Activated naive CD4-positive, alpha-beta T cell treated with anti-CD3 and anti-CD28 coated beads, Interleukin-2, amount 50 U/mL, for 16 hours (primary cell): ENCODE measurements around the gene TFF2.
A peak's percentile ranks its signal among the peaks of the same experiment; 100 is the strongest.

Experiments used
- DNase-seq: peaks from one replicate; pipeline ENCODE4 v3.0.0-alpha.2; 2020

TFF2 gene

GRCh38 chr21:42350927-42351426 lies at the start of gene TFF2:
Gene TFF2, minus strand, starts transcription at chr21:42350994. Its CDS starts 37 bp downstream, at chr21:42350957.
- DNase-seq = no peak

- DNase-seq = peak; percentile 12
These were observed 49.7 kb upstream of the TFF2 start for GRCh38 chr21:42400525-42400924.

GRCh38 chr21:42398436-42399028 lies 47.7 kb upstream of the TFF2 start:
- DNase-seq = peak; percentile 8

- DNase-seq = peak; percentile 17
These were observed 47.1 kb upstream of the TFF2 start for GRCh38 chr21:42397746-42398394.

GRCh38 chr21:42396799-42397745 lies 46.3 kb upstream of the TFF2 start:
- DNase-seq = peak; percentile 3

- DNase-seq = no peak
These were observed 45.3 kb upstream of the TFF2 start, which contains the start of gene TMPRSS3 for GRCh38 chr21:42395905-42396651. Gene TMPRSS3, minus strand, starts transcription at chr21:42396052. Its CDS starts 635 bp downstream, at chr21:42395417.

- no peak for DNase-seq
These were observed 44.5 kb upstream of the TFF2 start for GRCh38 chr21:42395302-42395701.

- no peak for DNase-seq
These were observed 42.7 kb upstream of the TFF2 start for GRCh38 chr21:42393443-42393950.

- no peak for DNase-seq
These were observed 42.1 kb upstream of the TFF2 start for GRCh38 chr21:42392731-42393442.

GRCh38 chr21:42391297-42391696 lies 40.5 kb upstream of the TFF2 start:
- no peak for DNase-seq

GRCh38 chr21:42390696-42391095 lies 39.9 kb upstream of the TFF2 start:
- DNase-seq = no peak

- DNase-seq = no peak
These were observed 39.4 kb upstream of the TFF2 start for GRCh38 chr21:42390193-42390592.

- no peak for DNase-seq
These were observed 38.6 kb upstream of the TFF2 start for GRCh38 chr21:42389449-42389835.

- DNase-seq = no peak
These were observed 38.1 kb upstream of the TFF2 start for GRCh38 chr21:42388740-42389448.

GRCh38 chr21:42387843-42388340 lies 37.1 kb upstream of the TFF2 start:
- DNase-seq = no peak

- DNase-seq = no peak
These were observed 36.4 kb upstream of the TFF2 start for GRCh38 chr21:42387164-42387563.

- no peak for DNase-seq
These were observed 35.3 kb upstream of the TFF2 start for GRCh38 chr21:42386034-42386591.

GRCh38 chr21:42385619-42386018 lies 34.8 kb upstream of the TFF2 start:
- no peak for DNase-seq

- DNase-seq = no peak
These were observed 34.2 kb upstream of the TFF2 start for GRCh38 chr21:42384989-42385388.

- DNase-seq = no peak
These were observed 33.6 kb upstream of the TFF2 start for GRCh38 chr21:42384156-42384945.
